ENCODE data around the gene RAB9B. TPM values are rescaled to one million over a fixed set of nuclear protein-coding genes. Genes with fewer than 3 reads are reported as not detected.

Gene RAB9B
- polyA plus RNA-seq, 3 donors, result 0.01 to 0.08 TPM; not detected in 1

DNA sequence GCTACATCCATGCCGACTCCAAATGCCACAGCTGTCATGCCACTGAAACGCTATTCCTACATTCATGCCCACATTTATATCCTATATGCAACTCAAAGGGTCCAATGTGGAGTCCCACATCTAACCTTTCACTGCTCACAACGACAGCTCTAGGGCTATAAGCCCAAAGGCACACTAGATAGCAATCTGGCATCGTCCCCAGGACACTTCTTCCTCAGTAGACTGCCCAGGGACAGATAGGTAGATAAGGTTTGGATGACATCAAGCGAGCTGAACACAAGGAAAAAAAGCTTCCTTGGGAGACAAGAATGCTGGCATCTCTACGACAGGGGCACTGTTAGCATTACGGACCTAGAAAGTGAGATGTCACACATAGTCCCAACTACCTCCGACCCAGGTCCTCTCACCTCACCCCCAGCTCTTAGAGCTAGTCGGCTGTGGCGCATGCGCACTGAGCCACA is 685 bp downstream of the RAB9B start:
- no peaks in the 10 kb centered on the region for H4K20me1 ChIP-seq (ENCODE audit: insufficient read depth, low read length)
- peak; percentile 25 to 48 (median 43) for DNase-seq
- peaks cover 6% of the 10 kb centered on the region for H3K4me1 Mint-ChIP-seq

GRCh38 chrX:103830848-103831247 is 1.2 kb downstream of the RAB9B start:
- no peak for DNase-seq
- no peaks in the 10 kb centered on the region for H3K79me2 ChIP-seq (ENCODE audit: insufficient read depth, low read length)
- H3K4me1 Mint-ChIP-seq, result peaks cover 6% of the 10 kb centered on the region
- no peak overlapping the region for H3K9ac ChIP-seq (ENCODE audit: insufficient read depth, low read length, poor library complexity, severe bottlenecking)
- TF ChIP-seq, protein P1, sequence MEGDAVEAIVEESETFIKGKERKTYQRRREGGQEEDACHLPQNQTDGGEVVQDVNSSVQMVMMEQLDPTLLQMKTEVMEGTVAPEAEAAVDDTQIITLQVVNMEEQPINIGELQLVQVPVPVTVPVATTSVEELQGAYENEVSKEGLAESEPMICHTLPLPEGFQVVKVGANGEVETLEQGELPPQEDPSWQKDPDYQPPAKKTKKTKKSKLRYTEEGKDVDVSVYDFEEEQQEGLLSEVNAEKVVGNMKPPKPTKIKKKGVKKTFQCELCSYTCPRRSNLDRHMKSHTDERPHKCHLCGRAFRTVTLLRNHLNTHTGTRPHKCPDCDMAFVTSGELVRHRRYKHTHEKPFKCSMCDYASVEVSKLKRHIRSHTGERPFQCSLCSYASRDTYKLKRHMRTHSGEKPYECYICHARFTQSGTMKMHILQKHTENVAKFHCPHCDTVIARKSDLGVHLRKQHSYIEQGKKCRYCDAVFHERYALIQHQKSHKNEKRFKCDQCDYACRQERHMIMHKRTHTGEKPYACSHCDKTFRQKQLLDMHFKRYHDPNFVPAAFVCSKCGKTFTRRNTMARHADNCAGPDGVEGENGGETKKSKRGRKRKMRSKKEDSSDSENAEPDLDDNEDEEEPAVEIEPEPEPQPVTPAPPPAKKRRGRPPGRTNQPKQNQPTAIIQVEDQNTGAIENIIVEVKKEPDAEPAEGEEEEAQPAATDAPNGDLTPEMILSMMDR (IDR thresholded peaks at IDR 0.05), result no peak
- no peak overlapping the region for H3K27ac Mint-ChIP-seq
- 93% methylated on average over 4 of the region's 7 CpGs for WGBS (ENCODE audit: insufficient coverage)
- H3K4me3 ChIP-seq (replicated peaks in 1 of 3; ENCODE audit: low read depth in 2 of 3, low read length in 3 of 3), result no peak overlapping the region
- H3K9me3 ChIP-seq (replicated peaks in 1 of 2; ENCODE audit: control insufficient read depth in 1 of 2, insufficient read depth in 1 of 2, low read length in 2 of 2), result no peaks in the 10 kb centered on the region
- H4K20me1 ChIP-seq (ENCODE audit: insufficient read depth, low read length), result no peaks in the 10 kb centered on the region
- no peak overlapping the region for H3K4me2 ChIP-seq (replicated peaks; ENCODE audit: extremely low read depth, low read length, poor library complexity, severe bottlenecking)
- H3K9me3 Mint-ChIP-seq, result peaks cover 0 to 3% (median 0%) of the 10 kb centered on the region in 7 donors
- peaks cover 3 to 21% (median 7%) of the 10 kb centered on the region in 3 donors for H3K27me3 Mint-ChIP-seq (ENCODE audit: low read depth in 3 of 3)
- peaks cover 5 to 6% of the 10 kb centered on the region in 2 donors for H3K4me1 ChIP-seq (ENCODE audit: control insufficient read depth in 1 of 2, insufficient read depth in 2 of 2, low read length in 2 of 2)
- H3K36me3 ChIP-seq (replicated peaks in 1 of 2; ENCODE audit: control insufficient read depth in 1 of 2, insufficient read depth in 2 of 2, low read length in 2 of 2), result no peaks in the 10 kb centered on the region
- H3K27me3 ChIP-seq (ENCODE audit: control insufficient read depth in 2 of 2, insufficient read depth in 2 of 2, low read length in 2 of 2), result peaks cover 0 to 19% of the 10 kb centered on the region in 2 donors
- no peaks in the 10 kb centered on the region for H3K36me3 Mint-ChIP-seq
- H3K4me3 Mint-ChIP-seq, result no peak overlapping the region
- H3K27ac ChIP-seq (ENCODE audit: low read depth in 1 of 2, low read length in 2 of 2), result no peak overlapping the region
- intact Hi-C loops (cut with micrococcal nuclease), result no loop called here
- H2AFZ ChIP-seq (ENCODE audit: insufficient read depth, low read depth, low read length, poor library complexity, severe bottlenecking), result no peak overlapping the region

More for the DNA sequence above, 685 bp downstream of the RAB9B start:
- TF ChIP-seq, protein P1 (IDR thresholded peaks at IDR 0.05), result no peak
- no peaks in the 10 kb centered on the region for H3K79me2 ChIP-seq (ENCODE audit: insufficient read depth, low read length)
- H3K4me3 ChIP-seq (replicated peaks in 1 of 3; ENCODE audit: low read depth in 2 of 3, low read length in 3 of 3), result peak overlapping the region; percentile 50 to 82 (median 76)
- no peaks in the 10 kb centered on the region for H3K36me3 ChIP-seq (replicated peaks in 1 of 2; ENCODE audit: control insufficient read depth in 1 of 2, insufficient read depth in 2 of 2, low read length in 2 of 2)
- no peak overlapping the region for H3K27ac Mint-ChIP-seq
- intact Hi-C loops (cut with micrococcal nuclease), result no loop called here
- H3K4me1 ChIP-seq (ENCODE audit: control insufficient read depth in 1 of 2, insufficient read depth in 2 of 2, low read length in 2 of 2), result peaks cover 5 to 6% of the 10 kb centered on the region in 2 donors
- H3K9me3 Mint-ChIP-seq, result peaks cover 0 to 3% (median 0%) of the 10 kb centered on the region in 7 donors
- H3K9ac ChIP-seq (ENCODE audit: insufficient read depth, low read length, poor library complexity, severe bottlenecking), result peak overlapping the region; percentile 41
- H3K4me2 ChIP-seq (replicated peaks; ENCODE audit: extremely low read depth, low read length, poor library complexity, severe bottlenecking), result peak overlapping the region; percentile 81
- 10% methylated on average over 6 of the region's 11 CpGs for WGBS (ENCODE audit: insufficient coverage)
- peaks cover 3 to 21% (median 7%) of the 10 kb centered on the region in 3 donors for H3K27me3 Mint-ChIP-seq (ENCODE audit: low read depth in 3 of 3)
- no peaks in the 10 kb centered on the region for H3K9me3 ChIP-seq (replicated peaks in 1 of 2; ENCODE audit: control insufficient read depth in 1 of 2, insufficient read depth in 1 of 2, low read length in 2 of 2)
- peak overlapping the region; percentile 82 to 88 for H3K4me3 Mint-ChIP-seq
- H3K27ac ChIP-seq (ENCODE audit: low read depth in 1 of 2, low read length in 2 of 2), result no peak overlapping the region
- H3K36me3 Mint-ChIP-seq, result no peaks in the 10 kb centered on the region
- peaks cover 0 to 19% of the 10 kb centered on the region in 2 donors for H3K27me3 ChIP-seq (ENCODE audit: control insufficient read depth in 2 of 2, insufficient read depth in 2 of 2, low read length in 2 of 2)
- H2AFZ ChIP-seq (ENCODE audit: insufficient read depth, low read depth, low read length, poor library complexity, severe bottlenecking), result peak overlapping the region; percentile 82

Data from CD14-positive monocyte (primary cell).